DND-41 (cell line): Measurements from ENCODE around the gene ZDHHC13.

ENCODE experiments used
- CTCF ChIP-seq: IDR thresholded peaks from 2 replicates; pipeline ENCODE4 v1.5.1; 2012; ENCODE audit warnings: borderline replicate concordance, low read length, moderate library complexity, mild to moderate bottlenecking; ENCODE audit not compliant: poor library complexity, severe bottlenecking; ENCODE audit errors: extremely low read depth
- EZH2 ChIP-seq: IDR thresholded peaks from 3 replicates; pipeline ENCODE4 v1.6.1; 2012; ENCODE audit warnings: borderline replicate concordance, low read depth, mild to moderate bottlenecking, moderate library complexity, low read length, inconsistent platforms; ENCODE audit not compliant: severe bottlenecking

GRCh38 chr11:19201737-19202605 is 85.0 kb downstream of the ZDHHC13 start, which contains the start of gene CSRP3:
- TF ChIP-seq CTCF = no peak
- TF ChIP-seq EZH2 = no peak
